Inflammatory macrophage (primary cell): Measurements from ENCODE around the gene CADPS2.
"Not testable (repeated sequence)": the region's sequence is repeated elsewhere in the genome, so short reads cannot be mapped to it uniquely, and the experiment has no call there.

Source experiments
- DNase-seq, 2 donors: peaks; one replicate each; pipeline ENCODE4 v3.0.0-alpha.2; 2020 to 2022

The CADPS2 gene

GRCh38 chr7:122304996-122305421, 581.3 kb downstream of the CADPS2 start:
- DNase-seq, result no peak

GRCh38 chr7:122304319-122304975, 581.8 kb downstream of the CADPS2 start, which contains the start of gene FEZF1:
Gene FEZF1, minus strand, starts transcription at chr7:122304750. Its CDS starts 313 bp downstream, at chr7:122304437.
- DNase-seq, result no peak

- no peak for DNase-seq
Measured at GRCh38 chr7:122303531-122304318, 582.5 kb downstream of the CADPS2 start.

GRCh38 chr7:122302761-122303530, 583.3 kb downstream of the CADPS2 start:
- no peak for DNase-seq

- no peak for DNase-seq
Measured at GRCh38 chr7:122301858-122302760, 584.2 kb downstream of the CADPS2 start.

GRCh38 chr7:122300956-122301833, 585.1 kb downstream of the CADPS2 start:
- DNase-seq, result no peak

GRCh38 chr7:122300211-122300932, 585.9 kb downstream of the CADPS2 start:
- DNase-seq, result no peak

- DNase-seq, result no peak
Measured at GRCh38 chr7:122299624-122300210, 586.5 kb downstream of the CADPS2 start.

- no peak for DNase-seq
Measured at GRCh38 chr7:122298618-122299017, 587.6 kb downstream of the CADPS2 start.

- no peak for DNase-seq
Measured at GRCh38 chr7:122298131-122298530, 588.1 kb downstream of the CADPS2 start.

GRCh38 chr7:122291189-122291588, 595.1 kb downstream of the CADPS2 start:
- DNase-seq, result no peak

- DNase-seq, result no peak
Measured at GRCh38 chr7:122290476-122290875, 595.8 kb downstream of the CADPS2 start.

GRCh38 chr7:122289426-122289825, 596.8 kb downstream of the CADPS2 start:
- DNase-seq, result no peak

- DNase-seq, result not testable (repeated sequence)
Measured at GRCh38 chr7:122284608-122285007, 601.7 kb downstream of the CADPS2 start.

GRCh38 chr7:122273117-122273516, 613.1 kb downstream of the CADPS2 start:
- DNase-seq, result no peak

GRCh38 chr7:122269241-122269640, 617.0 kb downstream of the CADPS2 start:
- DNase-seq, result no peak
